Hepatocyte (in vitro differentiated cells): Measurements from ENCODE around the gene PPA2.

ENCODE experiments used
- CTCF ChIP-seq: fragments of 200-600 bp; sonication (generic); IDR thresholded peaks from 2 replicates; pipeline ENCODE4 v1.5.1; 2016; ENCODE audit warnings: antibody characterized with exemption, mild to moderate bottlenecking; ENCODE audit not compliant: poor library complexity
- EZH2 ChIP-seq: fragments of 200-600 bp; sonication (generic); IDR thresholded peaks from 2 replicates; pipeline ENCODE4 v1.6.1; 2016; ENCODE audit warnings: antibody characterized with exemption, mild to moderate bottlenecking, borderline replicate concordance
- EZH2phosphoT487 ChIP-seq: fragments of 200-600 bp; sonication (generic); IDR thresholded peaks from one replicate; pipeline ENCODE4 v1.6.1; 2018; ENCODE audit warnings: antibody characterized with exemption, mild to moderate bottlenecking, low read depth, moderate library complexity; ENCODE audit not compliant: unreplicated experiment, severe bottlenecking

GRCh38 chr4:105437637-105438036 lies 36.2 kb downstream of the PPA2 start:
- no peak for TF ChIP-seq CTCF
- TF ChIP-seq EZH2: no peak
- no peak for TF ChIP-seq EZH2phosphoT487
